Keratinocyte (primary cell): Measurements from ENCODE around the gene GFY. TPM values are rescaled to one million over a fixed set of nuclear protein-coding genes. Genes with fewer than 3 reads are reported as not detected.

Experiments used
- DNase-seq: peaks from one replicate; pipeline ENCODE4 v3.0.0-alpha.2; 2011; ENCODE audit warnings: low read depth, missing footprints, low spot score
- FAIRE-seq: peaks from 2 replicates; lab custom pipeline; 2011; peaks lifted over from hg19 to GRCh38; lab: Jason Lieb, UNC
- H2AFZ ChIP-seq: 2 replicates; pipeline ENCODE4 v1.6.0; 2012; ENCODE audit warnings: low read length, control low read depth, inconsistent platforms; ENCODE audit not compliant: control insufficient read depth
- H3K27ac ChIP-seq: 2 replicates; pipeline ENCODE4 v1.5.1; 2011; ENCODE audit warnings: low read length; ENCODE audit not compliant: control insufficient read depth, insufficient read depth
- H3K27me3 ChIP-seq: 3 replicates; pipeline ENCODE4 v1.6.0; 2011; ENCODE audit warnings: low read length; ENCODE audit not compliant: control insufficient read depth, insufficient read depth; ENCODE audit errors: extremely low read depth
- H3K36me3 ChIP-seq, 2 experiments: 2 replicates in 1 of 2; 3 replicates in 1 of 2; pipeline ENCODE4 v1.5.1; 2011; ENCODE audit warnings: low read length in 2 of 2, mild to moderate bottlenecking in 1 of 2; ENCODE audit not compliant: control insufficient read depth in 2 of 2, insufficient read depth in 2 of 2; ENCODE audit errors: extremely low read depth in 1 of 2
- H3K4me1 ChIP-seq: 3 replicates; pipeline ENCODE4 v1.5.1; 2011; ENCODE audit warnings: low read length; ENCODE audit not compliant: control insufficient read depth, insufficient read depth; ENCODE audit errors: extremely low read depth
- H3K4me2 ChIP-seq: 3 replicates; pipeline ENCODE4 v1.6.0; 2011; ENCODE audit warnings: low read depth, low read length; ENCODE audit not compliant: control insufficient read depth, insufficient read depth; ENCODE audit errors: extremely low read depth
- H3K4me3 ChIP-seq, 3 experiments: fragments of 200-600 bp in 1 of 3; sonication (generic) in 1 of 3; 2 replicates in 2 of 3; 3 replicates in 1 of 3; pipeline ENCODE4 v1.5.1; 2011 to 2016; ENCODE audit warnings: low read length in 3 of 3, mild to moderate bottlenecking in 3 of 3, control low read depth in 2 of 3, inconsistent platforms in 1 of 3, low read depth in 1 of 3, mixed read lengths in 1 of 3, mixed run types in 1 of 3, moderate library complexity in 1 of 3; ENCODE audit not compliant: control insufficient read depth in 2 of 3, insufficient read depth in 2 of 3; ENCODE audit errors: extremely low read depth in 1 of 3
- H3K79me2 ChIP-seq: 2 replicates; pipeline ENCODE4 v1.6.0; 2012; ENCODE audit warnings: low read length; ENCODE audit not compliant: control insufficient read depth, insufficient read depth
- H3K9ac ChIP-seq: 3 replicates; pipeline ENCODE4 v1.6.0; 2011; ENCODE audit warnings: low read length; ENCODE audit not compliant: control insufficient read depth, insufficient read depth; ENCODE audit errors: extremely low read depth
- H3K9me1 ChIP-seq: 3 replicates; pipeline ENCODE4 v1.6.0; 2011; ENCODE audit warnings: low read length; ENCODE audit not compliant: control insufficient read depth, insufficient read depth; ENCODE audit errors: extremely low read depth
- H3K9me3 ChIP-seq: 2 replicates; pipeline ENCODE4 v1.5.1; 2012; ENCODE audit warnings: low read depth, low read length; ENCODE audit not compliant: control insufficient read depth
- H4K20me1 ChIP-seq: 3 replicates; pipeline ENCODE4 v1.6.0; 2011; ENCODE audit warnings: low read length; ENCODE audit not compliant: control insufficient read depth, insufficient read depth; ENCODE audit errors: extremely low read depth
- CTCF ChIP-seq, 3 experiments: IDR thresholded peaks in 1 of 3; conservative IDR thresholded peaks in 1 of 3; optimal IDR thresholded peaks in 1 of 3; 2 replicates in 2 of 3; 3 replicates in 1 of 3; pipeline versions ENCODE3 to v1.5.1; 2011; ENCODE audit warnings: low read length in 3 of 3, mild to moderate bottlenecking in 3 of 3, moderate library complexity in 2 of 3, control low read depth in 1 of 3, inconsistent platforms in 1 of 3; ENCODE audit not compliant: insufficient read depth in 2 of 3; ENCODE audit errors: extremely low read depth in 1 of 3
- EZH2 ChIP-seq: IDR thresholded peaks from one replicate; pipeline ENCODE4 v1.6.1; 2012; ENCODE audit warnings: inconsistent platforms, mild to moderate bottlenecking, low read length, moderate library complexity
- dilution Hi-C: fragments of 300-500 bp; cut with MboI; formaldehyde crosslinking; loops from one replicate; pipeline ENCODE4 v1.7.0; 2020; ENCODE audit warnings: low sequenced_read_pairs; ENCODE audit not compliant: extremely low pct_ligation_motif_present
- polyA plus RNA-seq, 5 experiments: library from polyadenylated mRNA; depleted of rRNA in 3 of 5; stranded (reverse) in 3 of 5; stranded (forward) in 1 of 5; unstranded in 1 of 5; fragments of >200 nt; gene quantifications; 1 replicate in 1 of 5; 2 replicates in 3 of 5; 3 replicates in 1 of 5; pipeline versions ENCODE4 v1.2.1 to v1.2.3, GENCODE V29; 2011 to 2012; ENCODE audit warnings: missing spikeins in 2 of 5, low read depth in 1 of 5, low replicate concordance in 1 of 5

The GFY gene
- polyA plus RNA-seq, 1 donor (not counting 4 experiments of a cell fraction or from before 2014, with no cell fraction given), result not detected

GRCh38 chr19:49445997-49446396 lies 20.8 kb downstream of the GFY start:
- H3K4me3 ChIP-seq, result no peak overlapping the region
- FAIRE-seq (no peak), DNase-seq (no peak)
- peaks cover 16% of the 10 kb centered on the region for H3K27me3 ChIP-seq
- peaks cover 7 to 13% of the 10 kb centered on the region in 2 experiments for H3K36me3 ChIP-seq
- TF ChIP-seq EZH2 (no peak), CTCF (optimal IDR thresholded peaks at IDR 0.05 in 1 of 3, IDR thresholded peaks at IDR 0.05 in 1 of 3, conservative IDR thresholded peaks at IDR 0.05 in 1 of 3; ENCODE audit: extremely low read depth in 1 of 3, insufficient read depth in 2 of 3, low read length in 3 of 3) (peak in 1 of 3 experiments; percentile 14)
- H3K4me1 ChIP-seq, result peaks cover 11% of the 10 kb centered on the region
- no peak overlapping the region for H3K27ac ChIP-seq
- no peaks in the 10 kb centered on the region for H4K20me1 ChIP-seq
- no peak overlapping the region for H3K9ac ChIP-seq
- H3K9me1 ChIP-seq, result no peaks in the 10 kb centered on the region
- no peaks in the 10 kb centered on the region for H3K9me3 ChIP-seq
- dilution Hi-C loops, result no loop called here
- no peak overlapping the region for H2AFZ ChIP-seq
- H3K79me2 ChIP-seq, result peaks cover 9% of the 10 kb centered on the region
- H3K4me2 ChIP-seq, result no peak overlapping the region

GRCh38 chr19:49447485-49448431 lies 22.6 kb downstream of the GFY start:
- Histone ChIP-seq H3K4me1 (peaks cover 6% of the 10 kb centered on the region), H3K4me2 (no peak overlapping the region), H3K9me1 (no peaks in the 10 kb centered on the region), H2AFZ (no peak overlapping the region), H3K4me3 (no peak overlapping the region), H3K9me3 (no peaks in the 10 kb centered on the region), H4K20me1 (no peaks in the 10 kb centered on the region), H3K79me2 (peaks cover 13% of the 10 kb centered on the region), H3K27ac (no peak overlapping the region), H3K9ac (no peak overlapping the region), H3K36me3 (peaks cover 7 to 13% of the 10 kb centered on the region in 2 experiments), H3K27me3 (no peaks in the 10 kb centered on the region)
- dilution Hi-C loops, result no loop called here
- no peak for FAIRE-seq
- TF ChIP-seq CTCF (optimal IDR thresholded peaks at IDR 0.05 in 1 of 3, IDR thresholded peaks at IDR 0.05 in 1 of 3, conservative IDR thresholded peaks at IDR 0.05 in 1 of 3; ENCODE audit: extremely low read depth in 1 of 3, insufficient read depth in 2 of 3, low read length in 3 of 3) (no peak), EZH2 (no peak)
- no peak for DNase-seq
